Measurements from ENCODE around the gene DUSP7.

The DUSP7 gene

GRCh38 chr3:52024765-52025452 is 31.5 kb downstream of the DUSP7 start:
- no peak for FAIRE-seq

GRCh38 chr3:52023860-52024764 is 32.3 kb downstream of the DUSP7 start:
- no peak for FAIRE-seq

- no peak for FAIRE-seq
These were observed 33.1 kb downstream of the DUSP7 start for GRCh38 chr3:52023101-52023770.

GRCh38 chr3:52022323-52023100 is 33.9 kb downstream of the DUSP7 start:
- FAIRE-seq = no peak

GRCh38 chr3:52021489-52022268 is 34.7 kb downstream of the DUSP7 start:
- FAIRE-seq = no peak

GRCh38 chr3:52020796-52021195 is 35.6 kb downstream of the DUSP7 start:
- no peak for FAIRE-seq

GRCh38 chr3:52019352-52020080 is 36.9 kb downstream of the DUSP7 start:
- no peak for FAIRE-seq

GRCh38 chr3:52018319-52019000 is 37.9 kb downstream of the DUSP7 start:
- no peak for FAIRE-seq

- no peak for FAIRE-seq
These were observed 38.8 kb downstream of the DUSP7 start for GRCh38 chr3:52017586-52017985.

- no peak for FAIRE-seq
These were observed 40.7 kb downstream of the DUSP7 start for GRCh38 chr3:52015438-52016228.

GRCh38 chr3:52014613-52015012 is 41.8 kb downstream of the DUSP7 start:
- no peak for FAIRE-seq

GRCh38 chr3:52013802-52014598 is 42.4 kb downstream of the DUSP7 start:
- no peak for FAIRE-seq

- FAIRE-seq = no peak
These were observed 43.7 kb downstream of the DUSP7 start for GRCh38 chr3:52012699-52013098.

- no peak for FAIRE-seq
These were observed 45.9 kb downstream of the DUSP7 start for GRCh38 chr3:52010431-52010830.

GRCh38 chr3:52007291-52007690 is 49.1 kb downstream of the DUSP7 start:
- no peak for FAIRE-seq

GRCh38 chr3:52006820-52007133 is 49.6 kb downstream of the DUSP7 start:
- FAIRE-seq = no peak

GRCh38 chr3:52006017-52006819 is 50.2 kb downstream of the DUSP7 start:
- no peak for FAIRE-seq

- FAIRE-seq = no peak
These were observed 50.8 kb downstream of the DUSP7 start for GRCh38 chr3:52005571-52005986.
